Kasumi-1 (cell line): Measurements from ENCODE around the gene PAK1IP1.
A peak's percentile ranks its signal among the peaks of the same experiment; 100 is the strongest.
"Not testable (repeated sequence)": the region's sequence is repeated elsewhere in the genome, so short reads cannot be mapped to it uniquely, and the experiment has no call there.

Experiments used
- DNase-seq, 2 experiments: peaks; one replicate each; lab custom pipeline; 2025; lab: John Stamatoyannopoulos, UW

The PAK1IP1 gene

GRCh38 chr6:10692965-10693538 is 1.7 kb upstream of the PAK1IP1 start:
- DNase-seq, result no peak

GRCh38 chr6:10695086-10695657 is 400 bp downstream of the PAK1IP1 start:
- DNase-seq, result no peak

- no peak for DNase-seq
These were observed 1.9 kb downstream of the PAK1IP1 start for GRCh38 chr6:10696655-10697054.

- no peak for DNase-seq
These were observed 19.2 kb downstream of the PAK1IP1 start for GRCh38 chr6:10713962-10714361.

GRCh38 chr6:10719296-10719963 is 24.7 kb downstream of the PAK1IP1 start:
- peak; percentile 30 to 42 for DNase-seq

GRCh38 chr6:10719964-10720264 is 25.1 kb downstream of the PAK1IP1 start:
- no peak for DNase-seq

- peak in 1 of 2 experiments; percentile 28 for DNase-seq
These were observed 25.6 kb downstream of the PAK1IP1 start for GRCh38 chr6:10720265-10720959.

GRCh38 chr6:10720960-10721849 is 26.4 kb downstream of the PAK1IP1 start:
- peak; percentile 52 to 53 for DNase-seq

- no peak for DNase-seq
These were observed 27.2 kb downstream of the PAK1IP1 start for GRCh38 chr6:10721850-10722569.

GRCh38 chr6:10722570-10722819 is 27.7 kb downstream of the PAK1IP1 start:
- DNase-seq, result peak in 1 of 2 experiments; percentile 40

- DNase-seq, result peak; percentile 95 to 97
These were observed 28.2 kb downstream of the PAK1IP1 start, which contains the start of gene TMEM14C for GRCh38 chr6:10722820-10723566. TSS of gene TMEM14C (plus strand) at chr6:10723070. CDS start at chr6:10724614, 1,544 bp downstream.

- no peak for DNase-seq
These were observed 28.8 kb downstream of the PAK1IP1 start for GRCh38 chr6:10723567-10723881.

GRCh38 chr6:10725044-10725443 is 30.3 kb downstream of the PAK1IP1 start:
- DNase-seq, result no peak

GRCh38 chr6:10725716-10726115 is 30.9 kb downstream of the PAK1IP1 start:
- no peak for DNase-seq

GRCh38 chr6:10730254-10730653 is 35.5 kb downstream of the PAK1IP1 start:
- DNase-seq, result peak; percentile 72 to 86

GRCh38 chr6:10733151-10733715 is 38.5 kb downstream of the PAK1IP1 start:
- no peak for DNase-seq

- DNase-seq, result no peak
These were observed 39.1 kb downstream of the PAK1IP1 start for GRCh38 chr6:10733863-10734262.

GRCh38 chr6:10736731-10737130 is 42.0 kb downstream of the PAK1IP1 start:
- no peak for DNase-seq

GRCh38 chr6:10740061-10740460 is 45.3 kb downstream of the PAK1IP1 start:
- DNase-seq, result no peak

- DNase-seq, result not testable (repeated sequence)
These were observed 46.9 kb downstream of the PAK1IP1 start for GRCh38 chr6:10741643-10742042.

GRCh38 chr6:10742251-10742650 is 47.5 kb downstream of the PAK1IP1 start:
- DNase-seq, result no peak
